IPS-20b (cell line): ENCODE measurements around the gene DMRT2.
A peak's percentile ranks its signal among the peaks of the same experiment; 100 is the strongest.

Experiments
- H3K27ac ChIP-seq: one replicate; pipeline ENCODE4 v1.5.1; 2013; ENCODE audit warnings: low read length
- H3K27me3 ChIP-seq: 2 replicates; pipeline ENCODE4 v1.6.1; 2013; ENCODE audit warnings: mild to moderate bottlenecking, low read length, inconsistent platforms; ENCODE audit not compliant: insufficient read depth
- H3K36me3 ChIP-seq: 2 replicates; pipeline ENCODE4 v1.6.1; 2013; ENCODE audit warnings: low read depth, mild to moderate bottlenecking, inconsistent platforms, low read length, moderate library complexity; ENCODE audit not compliant: insufficient read depth
- H3K4me1 ChIP-seq: 2 replicates; pipeline ENCODE4 v1.6.1; 2013; ENCODE audit warnings: mild to moderate bottlenecking, control low read depth, inconsistent platforms, low read length, moderate library complexity; ENCODE audit not compliant: insufficient read depth
- H3K4me3 ChIP-seq: 2 replicates; pipeline ENCODE4 v1.5.1; 2013; ENCODE audit warnings: mild to moderate bottlenecking, low read length, inconsistent platforms
- H3K9ac ChIP-seq: 2 replicates; pipeline ENCODE4 v1.6.1; 2013; ENCODE audit warnings: low read depth, mild to moderate bottlenecking, inconsistent platforms, low read length, moderate library complexity
- H3K9me3 ChIP-seq: 2 replicates; pipeline ENCODE4 v1.6.1; 2013; ENCODE audit warnings: mild to moderate bottlenecking, low read depth, low read length, inconsistent platforms; ENCODE audit not compliant: insufficient read depth

DMRT2 gene

DNA sequence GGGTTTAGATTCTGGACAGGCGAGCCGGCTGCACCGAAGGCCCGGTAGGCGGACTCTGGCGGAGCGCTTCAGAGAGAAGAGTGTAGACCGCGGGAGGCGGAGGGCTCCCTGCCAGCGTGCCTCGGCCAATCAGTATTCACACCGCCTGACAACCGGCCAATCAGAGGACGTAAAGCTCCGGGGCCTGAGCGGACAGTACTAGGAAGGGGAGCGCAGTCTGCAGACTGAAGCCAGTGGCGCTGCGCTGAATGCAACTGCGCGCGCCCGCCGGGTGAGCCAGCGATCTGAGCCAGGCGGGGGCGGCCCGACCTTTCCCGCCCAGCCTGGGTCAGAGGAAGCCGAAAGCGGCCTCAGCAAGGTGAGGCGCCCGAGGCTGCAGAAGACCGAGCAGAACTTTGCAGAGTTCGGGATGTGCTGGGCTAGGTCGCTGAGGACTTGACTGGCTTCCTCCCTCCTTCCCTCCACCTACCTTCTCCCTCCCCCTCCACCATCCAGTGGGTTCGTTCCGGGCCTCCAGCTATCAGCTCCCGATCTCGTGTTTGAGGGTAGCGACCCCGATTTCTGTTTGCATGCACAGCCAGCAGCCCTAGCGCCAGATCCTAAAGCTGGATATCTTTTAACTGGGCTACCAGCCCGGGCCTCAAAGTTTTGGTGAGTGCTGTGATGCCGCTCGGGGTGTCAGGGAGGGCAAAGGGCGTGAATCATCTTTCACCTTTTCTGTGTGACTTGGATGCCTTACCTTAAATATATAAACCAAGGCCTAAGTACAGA, at the start of gene DMRT2:
DMRT2 (plus strand) TSS at position 233 of the 771 bp plus-strand sequence. CDS start 1,257 bp downstream, outside the sequence.
- no peaks in the 10 kb centered on the region; the same call in 1 of the 2 replicates for H3K9me3 ChIP-seq
- H3K27me3 ChIP-seq: peaks cover 100% of the 10 kb centered on the region
- no peaks in the 10 kb centered on the region; the same call in none of the 2 replicates for H3K4me1 ChIP-seq
- H3K9ac ChIP-seq: no peak within 1 kb of the TSS
- H3K36me3 ChIP-seq: no peaks in the 10 kb centered on the region
- peak within 1 kb of the TSS; percentile 67 for H3K4me3 ChIP-seq
- H3K27ac ChIP-seq: no peak within 1 kb of the TSS

DNA sequence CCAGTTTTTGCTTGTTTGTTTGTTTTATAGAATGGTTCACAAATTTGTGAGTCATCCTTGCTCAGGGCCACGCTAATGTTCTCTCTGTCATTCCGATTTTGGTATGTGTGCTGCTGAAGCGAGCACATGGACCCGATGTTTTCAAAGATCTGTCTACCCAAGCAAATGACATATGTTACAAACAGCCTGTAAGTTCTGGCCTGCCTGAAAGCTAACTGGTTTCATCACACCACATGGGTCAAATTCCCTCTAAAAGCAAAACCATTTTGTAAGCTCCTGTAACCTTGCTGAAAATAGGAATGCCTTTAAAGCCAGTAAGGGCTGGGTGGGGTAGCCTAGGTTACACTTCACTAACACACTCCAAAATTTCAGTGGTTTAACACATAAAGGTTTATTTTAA, 48.3 kb upstream of the DMRT2 start:
- no peaks in the 10 kb centered on the region for H3K36me3 ChIP-seq
- H3K9ac ChIP-seq: no peak overlapping the region
- no peaks in the 10 kb centered on the region for H3K27me3 ChIP-seq
- H3K9me3 ChIP-seq: peaks cover 20% of the 10 kb centered on the region
- H3K4me1 ChIP-seq: no peaks in the 10 kb centered on the region
- no peak overlapping the region for H3K27ac ChIP-seq
- no peak overlapping the region for H3K4me3 ChIP-seq

- Histone ChIP-seq H3K27me3 (no peaks in the 10 kb centered on the region), H3K9ac (no peak overlapping the region), H3K4me1 (no peaks in the 10 kb centered on the region), H3K4me3 (no peak overlapping the region), H3K9me3 (peaks cover 20% of the 10 kb centered on the region), H3K27ac (no peak overlapping the region), H3K36me3 (no peaks in the 10 kb centered on the region)
These were observed 47.5 kb upstream of the DMRT2 start for GRCh38 chr9:1002678-1003077.

- Histone ChIP-seq H3K36me3 (no peaks in the 10 kb centered on the region), H3K4me1 (no peaks in the 10 kb centered on the region), H3K4me3 (no peak overlapping the region), H3K9me3 (peaks cover under 1% of the 10 kb centered on the region; the same call in 1 of the 2 replicates), H3K27me3 (peaks cover 10% of the 10 kb centered on the region), H3K27ac (no peak overlapping the region), H3K9ac (no peak overlapping the region)
These were observed 45.0 kb upstream of the DMRT2 start for GRCh38 chr9:1005043-1005667.

DNA sequence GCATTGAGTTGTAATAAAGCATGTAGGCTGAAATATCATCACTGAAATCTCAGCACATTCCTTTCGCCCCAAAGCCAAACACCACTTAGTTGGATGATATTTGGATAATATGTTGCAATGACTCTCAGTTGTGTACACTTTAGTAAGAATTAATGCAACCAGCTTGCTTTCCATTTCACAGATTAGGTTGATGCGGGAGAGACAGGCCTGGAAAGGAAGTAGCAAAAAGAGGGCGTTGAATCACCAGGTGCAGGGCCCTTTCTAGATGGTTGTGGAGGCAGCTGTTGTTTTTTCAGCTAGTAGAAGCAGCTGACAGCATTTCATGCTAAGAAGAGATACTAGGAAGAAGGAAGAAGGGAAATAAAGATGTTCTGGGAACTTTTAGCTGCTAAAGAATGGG, 42.8 kb upstream of the DMRT2 start:
- no peak overlapping the region for H3K27ac ChIP-seq
- no peaks in the 10 kb centered on the region for H3K4me1 ChIP-seq
- peaks cover 10% of the 10 kb centered on the region for H3K27me3 ChIP-seq
- H3K9ac ChIP-seq: no peak overlapping the region
- no peaks in the 10 kb centered on the region for H3K9me3 ChIP-seq
- no peak overlapping the region for H3K4me3 ChIP-seq
- no peaks in the 10 kb centered on the region for H3K36me3 ChIP-seq

- Histone ChIP-seq H3K4me3 (no peak overlapping the region), H3K4me1 (no peaks in the 10 kb centered on the region), H3K9ac (no peak overlapping the region), H3K27me3 (peaks cover 10% of the 10 kb centered on the region), H3K27ac (no peak overlapping the region), H3K9me3 (no peaks in the 10 kb centered on the region), H3K36me3 (no peaks in the 10 kb centered on the region)
These were observed 41.9 kb upstream of the DMRT2 start for GRCh38 chr9:1008216-1008615.

- no peak overlapping the region for H3K4me3 ChIP-seq
- H3K9ac ChIP-seq: no peak overlapping the region
- no peaks in the 10 kb centered on the region for H3K9me3 ChIP-seq
These were observed 41.0 kb upstream of the DMRT2 start for GRCh38 chr9:1009101-1009707.

DNA sequence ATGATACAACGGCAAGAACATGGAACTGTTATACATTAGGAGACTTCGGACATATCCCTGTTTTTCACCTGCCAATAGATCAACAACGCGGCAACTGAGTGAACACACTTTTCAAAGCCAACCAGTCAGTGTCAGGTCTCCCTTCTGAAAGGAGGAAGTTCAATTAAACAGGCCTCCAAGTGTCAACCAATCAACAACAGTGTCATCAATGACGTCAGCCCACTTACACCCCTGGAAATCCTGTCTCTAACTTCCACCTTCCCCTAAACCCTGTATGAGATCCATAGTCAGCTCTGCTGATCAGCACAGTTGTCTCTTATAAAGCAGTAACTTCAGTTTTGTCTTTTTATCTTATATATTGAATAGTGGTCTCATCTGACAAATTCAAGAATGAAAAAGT, 37.1 kb upstream of the DMRT2 start:
- H3K27ac ChIP-seq: no peak overlapping the region

More at GRCh38 chr9:1009101-1009707, 41.0 kb upstream of the DMRT2 start:
- H3K27me3 ChIP-seq: peaks cover 10% of the 10 kb centered on the region
- no peaks in the 10 kb centered on the region for H3K36me3 ChIP-seq
- no peaks in the 10 kb centered on the region for H3K4me1 ChIP-seq
- no peak overlapping the region for H3K27ac ChIP-seq

GRCh38 chr9:1014225-1014624, 35.9 kb upstream of the DMRT2 start:
- H3K4me3 ChIP-seq: no peak overlapping the region
- H3K36me3 ChIP-seq: no peaks in the 10 kb centered on the region
- no peaks in the 10 kb centered on the region for H3K4me1 ChIP-seq
- H3K9me3 ChIP-seq: no peaks in the 10 kb centered on the region
- H3K9ac ChIP-seq: no peak overlapping the region
- peaks cover 7% of the 10 kb centered on the region for H3K27me3 ChIP-seq
- H3K27ac ChIP-seq: no peak overlapping the region

More for the DNA sequence above, 37.1 kb upstream of the DMRT2 start:
- Histone ChIP-seq H3K36me3 (no peaks in the 10 kb centered on the region), H3K4me1 (no peaks in the 10 kb centered on the region), H3K9me3 (no peaks in the 10 kb centered on the region), H3K27me3 (peaks cover 16% of the 10 kb centered on the region), H3K4me3 (no peak overlapping the region), H3K9ac (no peak overlapping the region)

GRCh38 chr9:1014640-1015039, 35.5 kb upstream of the DMRT2 start:
- Histone ChIP-seq H3K27me3 (peaks cover 7% of the 10 kb centered on the region), H3K9ac (no peak overlapping the region), H3K9me3 (no peaks in the 10 kb centered on the region), H3K36me3 (no peaks in the 10 kb centered on the region), H3K27ac (no peak overlapping the region), H3K4me3 (no peak overlapping the region), H3K4me1 (no peaks in the 10 kb centered on the region)

GRCh38 chr9:1018121-1018520, 32.0 kb upstream of the DMRT2 start:
- Histone ChIP-seq H3K27ac (no peak overlapping the region), H3K4me3 (no peak overlapping the region)

More at GRCh38 chr9:1018121-1018520, 32.0 kb upstream of the DMRT2 start:
- Histone ChIP-seq H3K36me3 (no peaks in the 10 kb centered on the region), H3K27me3 (peaks cover 7% of the 10 kb centered on the region), H3K9ac (no peak overlapping the region), H3K4me1 (no peaks in the 10 kb centered on the region), H3K9me3 (peaks cover 7% of the 10 kb centered on the region; the same call in 1 of the 2 replicates)
